ENCODE results near the gene SERPINB3.
"Not testable (repeated sequence)": the region's sequence is repeated elsewhere in the genome, so short reads cannot be mapped to it uniquely, and the experiment has no call there.

Gene SERPINB3

GRCh38 chr18:63661750-63662149, at the start of gene SERPINB3:
TSS of gene SERPINB3 (minus strand) at chr18:63661893. CDS start at chr18:63661216, 677 bp downstream.
- not testable (repeated sequence) for DNase-seq (ENCODE audit: low spot score)

DNA sequence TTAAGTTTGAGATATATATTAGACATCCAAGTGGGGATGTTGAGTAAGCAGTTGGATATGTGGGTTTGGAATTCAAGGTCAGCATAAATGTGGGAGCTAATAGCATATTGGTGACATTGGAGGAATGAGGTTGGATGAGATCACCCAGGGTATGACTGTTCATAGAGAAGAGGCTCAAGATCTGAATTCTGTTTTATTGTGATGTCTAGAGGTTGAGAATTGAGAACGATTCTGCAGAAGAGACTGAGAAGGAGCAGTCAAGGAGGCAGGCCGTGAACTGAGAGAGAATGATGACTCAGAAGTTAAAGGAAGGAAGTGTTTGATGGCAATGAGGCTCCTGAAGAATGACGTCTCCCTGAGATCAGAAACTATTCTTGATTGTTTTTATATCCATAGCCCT, 47.0 kb upstream of the SERPINB3 start:
- DNase-seq (ENCODE audit: low spot score), result no peak

DNA sequence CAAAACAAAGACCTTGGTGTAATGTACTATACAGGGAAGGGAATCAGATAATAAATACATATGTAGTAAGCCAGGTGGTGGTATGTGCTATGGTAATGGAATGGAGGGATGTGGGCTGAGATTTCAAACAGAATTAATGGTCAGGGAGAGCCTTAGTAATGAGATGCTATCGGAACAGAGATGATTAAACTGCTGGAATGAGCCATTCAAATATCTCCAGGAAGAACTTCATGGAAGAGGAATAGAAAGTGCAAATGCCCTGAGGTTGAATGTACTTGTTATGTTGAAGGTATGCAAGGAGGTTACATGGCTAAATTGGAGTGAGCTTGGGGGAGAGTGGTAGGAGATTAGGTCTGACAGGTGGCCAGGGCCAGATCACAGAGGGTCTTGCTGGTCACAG, 46.1 kb upstream of the SERPINB3 start:
- DNase-seq (ENCODE audit: low spot score), result no peak

DNA sequence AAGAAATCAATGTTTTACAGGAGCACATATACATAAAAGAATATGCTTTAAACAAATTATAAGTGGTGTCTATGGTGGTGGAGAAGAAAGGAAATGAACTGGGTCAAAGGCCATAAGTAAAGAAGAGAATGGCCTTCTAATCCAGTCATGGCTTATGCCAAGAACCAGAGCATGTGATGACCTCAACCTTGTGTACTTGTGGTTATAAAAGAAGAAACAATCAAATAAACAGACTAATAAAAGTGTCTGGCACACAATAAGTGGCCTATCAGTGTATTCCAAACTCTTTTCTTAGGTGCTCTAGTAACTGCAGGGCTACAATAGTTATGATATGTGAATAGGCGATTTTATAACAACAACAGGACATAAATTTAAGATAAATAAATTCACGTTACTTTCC, 43.7 kb upstream of the SERPINB3 start:
- no peak for DNase-seq (ENCODE audit: low spot score)

DNA sequence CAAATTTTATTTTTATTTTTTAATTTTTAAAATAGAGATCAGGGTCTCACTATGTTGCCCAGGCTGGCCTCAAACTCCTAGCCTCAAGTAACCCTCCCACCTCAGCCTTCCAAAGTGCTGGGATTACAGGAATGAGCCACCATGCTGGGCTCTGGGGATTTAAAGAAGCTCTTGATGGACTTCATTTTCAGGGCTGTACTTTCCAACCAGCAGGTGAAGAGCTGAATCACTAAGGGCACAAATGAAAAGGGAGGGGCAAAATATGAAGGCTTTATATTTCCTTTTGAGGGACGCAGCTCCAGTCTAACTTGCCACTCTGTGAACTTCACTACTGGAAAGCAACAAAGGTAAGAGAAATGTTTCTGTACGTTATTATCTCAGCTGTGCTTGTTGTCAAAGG, 41.0 kb upstream of the SERPINB3 start, which contains the start of gene SERPINB11:
SERPINB11 (plus strand) TSS at position 301 of the 400 bp plus-strand sequence. CDS start 7,234 bp downstream, outside the sequence.
- no peak for DNase-seq (ENCODE audit: low spot score)

DNA sequence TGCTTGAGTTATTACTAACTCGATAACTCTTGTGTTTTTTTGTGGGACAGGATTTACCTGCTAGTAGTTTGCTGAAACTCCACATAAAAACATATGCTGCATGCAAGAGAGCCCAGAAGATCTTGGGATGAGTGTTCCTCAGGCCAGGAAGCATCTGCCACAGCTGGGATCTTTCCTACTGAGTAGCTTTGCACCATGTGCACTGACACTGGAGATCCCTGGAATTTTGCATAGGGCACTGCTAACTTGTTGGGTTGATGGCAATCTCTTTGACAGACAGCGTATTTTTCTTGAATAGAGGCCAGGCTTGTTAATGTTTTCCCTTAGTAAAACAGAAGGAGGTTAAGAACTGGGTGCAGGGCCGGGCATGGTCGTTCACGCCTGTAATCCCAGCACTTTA, 40.3 kb upstream of the SERPINB3 start:
- no peak for DNase-seq (ENCODE audit: low spot score)

DNA sequence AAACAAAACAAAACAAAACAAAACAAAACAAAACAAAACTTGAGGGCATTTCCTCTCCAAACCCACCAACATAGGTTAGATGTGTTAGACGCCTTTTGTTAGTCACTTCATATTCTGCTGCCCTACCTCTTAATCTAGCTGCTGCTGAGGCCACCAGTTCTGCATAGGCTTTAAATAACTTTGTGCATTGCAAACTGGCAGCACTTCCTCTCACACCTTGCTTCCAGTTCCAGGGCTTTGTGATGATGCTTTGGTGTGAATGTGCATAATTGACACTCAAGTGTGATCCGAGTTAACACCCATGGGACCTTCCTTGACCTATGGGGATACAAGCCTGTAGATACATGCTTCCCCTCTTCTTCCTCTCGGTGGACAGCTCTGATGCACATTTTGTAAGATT, 38.8 kb upstream of the SERPINB3 start:
- DNase-seq (ENCODE audit: low spot score), result no peak

- no peak for DNase-seq (ENCODE audit: low spot score)
These were observed 35.5 kb upstream of the SERPINB3 start for GRCh38 chr18:63697097-63697660.

DNA sequence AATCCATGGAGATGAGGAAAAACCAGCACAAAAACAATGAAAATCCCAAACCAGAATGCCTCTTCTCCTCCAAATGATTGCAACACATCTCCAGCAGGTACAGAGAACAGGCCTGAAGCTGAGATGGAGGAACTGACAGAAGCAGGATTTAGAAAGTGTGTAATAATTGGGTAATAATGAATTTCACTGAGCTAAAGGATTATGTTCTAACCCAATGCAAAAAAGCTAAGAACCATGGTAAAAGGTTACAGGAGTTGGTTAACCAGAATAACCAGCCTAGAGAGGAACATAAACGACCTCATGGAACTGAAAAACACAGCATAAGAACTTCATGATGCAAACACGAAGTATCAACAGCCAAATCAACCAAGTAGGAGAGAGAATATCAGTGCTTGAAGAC, 27.4 kb upstream of the SERPINB3 start:
- no peak for DNase-seq (ENCODE audit: low spot score)

GRCh38 chr18:63686871-63687270, 25.2 kb upstream of the SERPINB3 start:
- DNase-seq (ENCODE audit: low spot score), result no peak

GRCh38 chr18:63684718-63685117, 23.0 kb upstream of the SERPINB3 start:
- DNase-seq (ENCODE audit: low spot score), result no peak

DNA sequence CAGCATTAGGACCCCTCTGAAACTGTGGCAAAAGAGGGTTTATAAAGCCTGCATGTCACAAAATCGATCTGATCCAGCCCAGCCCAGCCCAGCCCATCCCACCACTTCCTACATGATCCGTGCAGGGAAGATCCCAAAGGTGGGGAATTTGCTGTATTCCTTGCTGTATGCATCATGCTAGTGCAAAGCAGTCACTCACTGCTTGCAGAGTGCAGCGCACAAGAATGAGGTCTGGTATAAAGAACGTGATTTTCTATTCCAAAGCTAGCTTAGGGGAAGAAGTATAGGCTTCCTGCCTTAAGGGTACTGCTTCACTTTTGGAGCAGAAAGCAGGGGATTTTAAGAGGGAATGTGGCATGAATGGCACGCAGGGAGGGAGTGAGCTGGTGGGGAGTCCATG, 22.2 kb upstream of the SERPINB3 start:
- DNase-seq (ENCODE audit: low spot score), result no peak

DNA sequence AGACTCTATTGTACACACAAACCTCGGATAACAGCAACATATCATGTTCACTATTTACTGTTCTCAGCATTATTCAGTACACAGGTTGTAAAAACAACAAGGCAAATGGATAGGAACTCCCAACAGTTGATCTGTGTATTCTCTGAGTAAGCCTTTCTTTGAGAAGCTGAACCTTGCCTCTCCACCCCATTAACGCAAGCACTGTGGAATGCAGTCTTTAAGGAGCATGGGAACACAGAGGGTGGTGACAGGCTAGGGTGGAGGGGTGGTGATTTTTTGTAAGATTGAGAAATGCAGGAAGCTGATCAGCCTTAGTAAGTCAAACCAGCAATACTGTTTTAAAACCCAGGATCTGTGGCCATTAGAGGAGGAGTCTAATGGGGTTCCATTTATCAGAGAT, 21.5 kb upstream of the SERPINB3 start:
- no peak for DNase-seq (ENCODE audit: low spot score)

GRCh38 chr18:63681449-63682340, 20.0 kb upstream of the SERPINB3 start:
- DNase-seq (ENCODE audit: low spot score), result no peak

DNA sequence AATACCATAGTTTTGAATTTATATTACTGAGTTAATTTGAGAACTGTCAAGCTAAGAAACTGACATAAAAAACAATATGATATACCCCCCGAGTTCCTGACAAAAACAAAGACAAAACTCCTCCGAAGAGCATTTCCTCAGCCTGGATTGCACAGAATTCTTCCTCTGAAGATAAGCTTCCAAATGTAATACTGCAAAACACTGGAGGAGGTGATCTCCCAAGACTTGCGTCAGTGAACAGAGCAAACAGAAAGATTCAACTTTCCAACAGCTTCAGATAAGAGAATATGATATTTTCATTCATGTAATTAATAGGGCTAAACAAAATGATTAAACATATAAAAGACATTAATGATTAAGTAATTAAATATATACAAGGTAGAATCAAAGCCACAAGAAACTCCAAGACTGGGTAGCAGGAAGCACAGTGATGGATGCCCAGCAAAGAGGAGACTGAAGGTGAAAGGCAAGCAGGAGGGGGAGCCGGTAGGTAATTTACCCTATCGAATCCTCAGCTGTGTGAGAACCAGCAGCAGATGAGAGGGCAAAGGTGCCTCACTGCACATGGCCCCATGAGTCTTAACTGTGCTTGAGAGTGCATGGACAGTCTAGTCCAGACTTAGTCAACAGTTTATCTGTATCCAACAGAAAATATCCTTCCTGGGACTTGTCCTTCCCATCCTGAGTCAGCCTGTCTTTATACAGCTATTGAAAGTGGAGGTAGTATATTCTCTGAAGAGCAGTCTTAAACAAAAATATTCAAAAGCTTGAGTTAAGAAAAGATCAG, 18.3 kb upstream of the SERPINB3 start:
- DNase-seq (ENCODE audit: low spot score), result no peak

DNA sequence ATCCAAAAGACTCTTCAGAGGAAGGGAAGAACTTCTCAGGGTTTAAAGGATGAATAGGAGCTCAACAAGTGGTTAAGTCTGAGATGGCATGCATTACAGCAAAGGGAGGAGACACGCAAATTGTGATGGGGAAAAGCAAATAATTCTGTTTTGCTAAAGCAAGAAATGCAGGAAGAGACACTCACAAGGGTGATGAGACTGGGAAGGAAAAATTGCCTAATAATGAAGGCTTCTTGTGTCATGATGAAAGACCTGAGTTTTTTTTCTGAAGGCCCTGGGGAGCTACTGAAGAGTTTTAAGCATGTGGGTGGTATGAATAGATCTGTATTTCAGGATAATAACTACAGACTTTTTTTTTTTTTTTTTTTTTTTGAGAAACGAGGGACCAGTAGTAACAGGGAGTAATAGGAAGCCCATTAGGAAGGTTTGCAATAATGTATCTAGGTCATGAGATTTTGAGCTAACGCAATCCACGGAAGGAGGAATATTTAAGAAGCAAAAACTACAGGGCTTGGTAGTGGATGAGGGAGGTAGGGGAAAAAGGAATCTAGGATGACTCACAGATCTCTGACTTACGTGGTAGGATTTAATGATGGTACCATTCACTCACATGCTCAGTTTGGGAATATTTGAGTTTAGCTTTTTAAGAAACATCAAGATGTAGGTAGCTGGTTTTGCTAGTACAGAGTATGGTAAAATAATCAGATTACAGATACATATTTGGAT, 16.0 kb upstream of the SERPINB3 start:
- DNase-seq (ENCODE audit: low spot score), result no peak

DNA sequence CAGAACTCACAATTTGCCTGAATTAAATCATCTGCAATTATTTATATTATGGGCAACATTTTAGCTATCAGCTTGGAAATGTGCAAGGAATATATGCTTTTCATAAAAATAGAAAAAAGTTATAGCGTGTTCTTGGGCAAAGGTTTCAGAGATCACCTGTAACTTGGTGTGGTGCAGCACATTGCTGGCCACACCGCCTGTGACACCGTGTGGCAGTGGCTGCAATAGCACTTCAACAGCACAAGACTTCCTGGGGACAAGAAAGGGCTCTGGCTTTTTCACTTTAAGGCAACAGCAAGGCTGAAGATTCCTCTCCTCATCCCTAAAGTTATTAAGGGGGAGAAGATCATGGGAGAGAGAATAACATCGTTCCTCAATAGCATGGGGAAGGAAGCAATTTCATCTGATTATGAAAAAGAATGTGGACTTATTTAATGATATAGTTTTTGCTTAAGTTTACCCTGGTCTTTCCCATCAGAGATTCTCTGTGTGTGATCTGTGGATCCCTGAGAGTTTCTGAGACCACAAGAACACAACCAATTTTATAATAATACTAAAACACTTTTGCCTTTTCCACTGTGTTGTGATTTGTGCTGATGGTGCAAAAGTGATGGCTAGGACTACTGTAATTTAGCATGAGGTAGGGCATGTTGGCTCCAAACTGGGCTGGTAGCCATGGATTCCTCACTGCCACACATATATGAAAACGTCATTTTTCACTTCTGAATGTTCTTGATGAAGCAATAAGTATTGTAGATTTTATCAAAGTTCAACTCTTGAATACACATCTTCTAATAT, 15.0 kb upstream of the SERPINB3 start:
- no peak for DNase-seq (ENCODE audit: low spot score)

DNA sequence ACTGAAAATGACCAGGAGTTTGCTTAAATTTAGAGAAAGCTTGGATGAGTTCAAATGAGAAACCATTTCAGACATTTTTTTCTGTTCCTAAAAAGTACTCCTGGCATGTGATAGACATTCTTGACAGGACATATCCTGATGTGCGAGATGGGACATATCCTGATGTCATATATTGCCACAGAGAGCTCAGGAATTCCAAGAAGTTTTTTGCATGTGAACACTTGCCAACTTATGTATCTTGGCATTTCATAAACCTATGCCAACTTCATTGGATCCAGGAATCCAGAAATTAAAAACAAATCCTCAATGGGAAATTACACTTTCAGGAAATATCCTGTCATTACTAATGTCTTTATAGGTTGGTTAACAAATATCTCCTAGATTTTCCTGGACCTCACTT, 2.9 kb upstream of the SERPINB3 start:
- DNase-seq (ENCODE audit: low spot score), result no peak

DNA sequence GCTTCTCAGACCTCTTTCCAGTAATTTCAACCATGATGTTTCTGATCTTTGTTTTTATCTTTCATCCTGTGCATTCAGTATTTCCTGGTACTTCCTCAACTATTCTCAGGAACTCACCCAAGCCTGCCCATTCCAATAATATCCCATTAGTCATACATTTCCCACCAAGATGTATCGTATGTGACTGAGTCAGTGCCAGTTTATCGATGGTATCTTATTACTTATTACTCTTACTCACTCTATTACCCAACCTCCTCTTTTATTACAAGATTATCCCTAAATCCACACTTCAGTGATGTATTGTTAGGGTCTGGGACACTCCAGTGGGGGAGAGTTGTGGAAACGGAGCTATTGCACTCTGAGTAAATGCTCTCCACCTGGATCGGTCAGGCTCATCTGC, 2.8 kb downstream of the SERPINB3 start:
- not testable (repeated sequence) for DNase-seq (ENCODE audit: low spot score)

- not testable (repeated sequence) for DNase-seq (ENCODE audit: low spot score)
These were observed 11.4 kb downstream of the SERPINB3 start for GRCh38 chr18:63650271-63650670.

- no peak for DNase-seq (ENCODE audit: low spot score)
These were observed 13.5 kb downstream of the SERPINB3 start for GRCh38 chr18:63648241-63648640.

All from hematopoietic multipotent progenitor cell treated with erythropoietin and hydrocortisone succinate and interleukin-3 and kit ligand, for 15 days (in vitro differentiated cells).